GM23248 (cell line): Measurements from ENCODE around the gene ZBED4.

Experiments
- EZH2 ChIP-seq: fragments of 200-600 bp; sonication (generic); IDR thresholded peaks from 2 replicates; pipeline ENCODE4 v1.6.1; 2018; ENCODE audit warnings: antibody characterized with exemption, mild to moderate bottlenecking; ENCODE audit not compliant: insufficient read depth, poor library complexity, severe bottlenecking
- EZH2phosphoT487 ChIP-seq: fragments of 200-600 bp; sonication (generic); IDR thresholded peaks from 2 replicates; pipeline ENCODE4 v1.6.1; 2018; ENCODE audit warnings: antibody characterized with exemption, moderate library complexity, mild to moderate bottlenecking, low read depth; ENCODE audit not compliant: insufficient read depth

- TF ChIP-seq EZH2: no peak
- TF ChIP-seq EZH2phosphoT487: no peak
Measured at GRCh38 chr22:49929994-49930575, 76.4 kb downstream of the ZBED4 start.
